LoVo (cell line): ENCODE measurements around the gene KIAA0825.

Experiments used
- DNase-seq: peaks from one replicate; pipeline ENCODE4 v3.0.0-alpha.2; 2016; ENCODE audit warnings: low spot score

KIAA0825 gene

GRCh38 chr5:94308442-94308841, 310.0 kb downstream of the KIAA0825 start:
- DNase-seq, result no peak

- no peak for DNase-seq
Observed at GRCh38 chr5:94304146-94304545, 314.3 kb downstream of the KIAA0825 start.

- DNase-seq, result no peak
Observed at GRCh38 chr5:94288937-94289336, 329.5 kb downstream of the KIAA0825 start.

- DNase-seq, result no peak
Observed at GRCh38 chr5:94285984-94286383, 332.4 kb downstream of the KIAA0825 start.

GRCh38 chr5:94283093-94283492, 335.3 kb downstream of the KIAA0825 start:
- DNase-seq, result no peak

GRCh38 chr5:94281236-94281801, 337.1 kb downstream of the KIAA0825 start:
- no peak for DNase-seq

GRCh38 chr5:94276751-94277150, 341.7 kb downstream of the KIAA0825 start:
- DNase-seq, result no peak

- DNase-seq, result no peak
Observed at GRCh38 chr5:94276048-94276447, 342.4 kb downstream of the KIAA0825 start.

- DNase-seq, result no peak
Observed at GRCh38 chr5:94274707-94275106, 343.7 kb downstream of the KIAA0825 start.

- DNase-seq, result no peak
Observed at GRCh38 chr5:94268226-94268625, 350.2 kb downstream of the KIAA0825 start.

GRCh38 chr5:94267350-94267899, 351.0 kb downstream of the KIAA0825 start:
- DNase-seq, result no peak

- DNase-seq, result no peak
Observed at GRCh38 chr5:94266170-94266569, 352.2 kb downstream of the KIAA0825 start.

GRCh38 chr5:94263068-94263467, 355.3 kb downstream of the KIAA0825 start:
- no peak for DNase-seq

GRCh38 chr5:94260096-94260495, 358.3 kb downstream of the KIAA0825 start:
- no peak for DNase-seq

- no peak for DNase-seq
Observed at GRCh38 chr5:94254214-94254613, 364.2 kb downstream of the KIAA0825 start.

GRCh38 chr5:94250985-94251384, 367.4 kb downstream of the KIAA0825 start:
- DNase-seq, result no peak

- DNase-seq, result no peak
Observed at GRCh38 chr5:94249430-94249829, 369.0 kb downstream of the KIAA0825 start.

- no peak for DNase-seq
Observed at GRCh38 chr5:94248175-94248875, 370.1 kb downstream of the KIAA0825 start.

- DNase-seq, result no peak
Observed at GRCh38 chr5:94245608-94246007, 372.8 kb downstream of the KIAA0825 start.

- no peak for DNase-seq
Observed at GRCh38 chr5:94244921-94245320, 373.5 kb downstream of the KIAA0825 start.

- no peak for DNase-seq
Observed at GRCh38 chr5:94243612-94244011, 374.8 kb downstream of the KIAA0825 start.

GRCh38 chr5:94240993-94241651, 377.3 kb downstream of the KIAA0825 start:
- peak; percentile 34 for DNase-seq

- no peak for DNase-seq
Observed at GRCh38 chr5:94240596-94240992, 377.8 kb downstream of the KIAA0825 start.
